HG02870 (cell line): ENCODE measurements around the gene TBC1D22B.
A peak's percentile ranks its signal among the peaks of the same experiment; 100 is the strongest.

Source experiments
- ATAC-seq: cut with Tn5 transposase; IDR thresholded peaks from one replicate; pipeline ENCODE4 v1.9.1; 2021; ENCODE audit warnings: mild to moderate bottlenecking, moderate library complexity; ENCODE audit not compliant: unreplicated experiment

TBC1D22B gene

DNA sequence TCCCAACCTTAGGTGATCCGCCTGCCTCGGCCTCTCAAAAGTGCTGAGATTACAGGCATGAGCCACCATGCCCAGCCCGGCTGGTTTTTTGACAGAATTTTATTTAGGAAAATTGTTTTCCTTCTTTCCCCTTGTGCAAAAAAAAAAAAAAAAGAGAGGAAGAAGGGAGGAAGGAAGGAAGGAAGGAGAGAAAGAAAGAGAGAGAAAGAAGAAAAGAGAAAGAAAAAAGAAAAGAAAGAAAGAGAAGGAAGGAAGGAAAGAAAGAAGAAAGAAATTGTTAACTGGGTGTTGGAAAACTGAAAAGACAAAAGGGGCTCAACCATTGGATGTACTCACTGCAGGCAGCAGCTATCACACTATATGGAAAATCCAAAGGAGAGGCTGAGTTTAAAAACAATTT is 94.8 kb downstream of the TBC1D22B start:
- ATAC-seq, result no peak

DNA sequence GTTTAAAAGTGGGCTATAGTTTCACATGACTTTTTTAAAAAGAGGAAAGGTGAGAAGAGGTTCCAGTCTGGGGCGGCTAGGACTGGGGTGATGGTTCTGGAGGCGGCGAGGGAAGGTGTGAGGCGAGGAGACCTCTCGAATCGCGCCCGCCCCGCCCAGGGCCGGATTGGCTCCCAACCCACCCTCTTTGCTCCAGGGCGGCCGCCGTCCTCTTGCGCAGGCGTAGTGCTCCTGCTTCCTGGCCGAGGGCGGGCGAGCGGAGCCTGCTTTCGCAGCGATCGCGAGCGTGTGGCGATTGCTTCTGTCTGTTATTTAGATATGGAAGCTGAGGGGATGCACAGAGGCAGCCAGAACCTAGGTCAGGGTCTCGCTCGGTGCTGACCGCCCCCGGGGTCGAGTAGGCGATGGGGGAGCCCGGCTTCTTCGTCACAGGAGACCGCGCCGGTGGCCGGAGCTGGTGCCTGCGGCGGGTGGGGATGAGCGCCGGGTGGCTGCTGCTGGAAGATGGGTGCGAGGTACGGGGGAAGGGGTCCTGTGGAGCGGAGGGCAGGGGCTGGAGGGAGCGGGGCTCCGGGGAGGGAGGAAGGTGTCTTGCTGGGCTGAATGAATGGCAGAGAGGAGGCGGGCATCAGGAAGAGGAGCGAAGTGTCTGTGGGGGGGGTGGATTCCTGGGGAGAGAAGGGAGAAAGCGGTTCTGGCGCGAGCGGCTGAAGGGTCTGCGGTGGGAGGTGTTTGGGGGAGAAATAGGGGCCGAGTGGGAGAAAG is 96.4 kb downstream of the TBC1D22B start, which contains the start of gene RNF8:
Gene RNF8, plus strand, starts transcription at position 223 of the 765 bp plus-strand sequence. Its CDS starts 182 bp downstream, at position 405.
- ATAC-seq, result peak; percentile 83

DNA sequence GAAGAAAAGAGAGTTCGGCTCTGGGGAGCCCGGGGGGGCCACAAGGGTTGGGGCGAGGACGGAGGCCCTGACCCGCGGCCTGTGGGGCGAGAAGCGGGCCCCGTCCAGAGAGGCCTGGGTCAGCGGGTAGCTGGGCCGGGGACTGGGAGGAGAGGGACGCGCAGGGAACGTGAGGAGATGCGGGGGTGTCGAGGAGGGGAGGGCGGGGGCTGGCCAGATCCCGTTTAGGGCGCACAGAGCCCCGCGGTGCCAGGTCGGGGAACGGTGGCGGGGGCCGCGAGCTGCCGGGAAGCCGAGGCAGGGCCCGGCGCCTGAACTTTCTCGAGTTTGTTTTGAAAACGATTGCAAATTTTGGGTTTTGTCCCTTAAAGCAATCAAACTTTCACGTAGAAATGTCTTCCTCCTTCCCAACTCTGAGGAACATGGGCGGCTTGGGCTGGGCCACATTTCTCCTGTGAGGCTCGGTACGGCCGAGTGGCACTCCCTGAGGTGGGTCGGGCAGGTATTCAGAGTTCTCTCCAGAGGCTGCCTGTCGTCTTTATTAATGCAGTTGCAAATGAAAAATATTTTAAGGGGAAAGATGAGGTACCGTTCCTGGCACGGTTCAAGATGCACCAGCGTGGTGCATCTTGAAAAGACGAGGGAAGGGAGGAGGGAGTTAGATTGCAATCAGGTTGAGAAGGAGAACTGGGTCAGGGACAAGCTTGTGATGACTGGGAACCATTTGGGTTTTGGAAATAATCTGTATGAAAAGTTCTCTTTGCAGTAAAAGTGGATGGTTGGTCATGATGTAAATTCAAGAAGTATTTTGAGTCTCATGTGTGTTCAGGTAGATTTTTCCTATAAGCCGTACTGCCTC is 97.2 kb downstream of the TBC1D22B start:
- ATAC-seq, result no peak

DNA sequence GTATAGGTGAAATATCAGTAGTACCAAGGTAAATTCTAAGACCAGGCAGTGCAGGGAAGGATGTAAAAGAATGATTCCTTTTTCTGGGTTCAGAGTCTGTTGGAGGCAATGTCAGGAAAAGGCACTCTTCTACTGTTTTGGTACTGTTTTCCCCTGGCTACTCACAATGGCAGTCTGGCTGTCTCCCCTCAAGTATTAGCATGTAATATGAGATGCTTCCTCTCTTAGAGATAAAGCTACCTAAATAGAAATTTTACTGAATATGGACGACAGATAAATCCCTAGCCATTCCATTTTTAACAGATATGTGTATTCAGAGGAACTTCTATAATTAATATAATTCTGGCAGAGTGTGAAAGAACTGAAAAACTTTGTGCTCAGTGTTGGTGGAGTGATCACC is 99.7 kb downstream of the TBC1D22B start:
- ATAC-seq, result no peak

DNA sequence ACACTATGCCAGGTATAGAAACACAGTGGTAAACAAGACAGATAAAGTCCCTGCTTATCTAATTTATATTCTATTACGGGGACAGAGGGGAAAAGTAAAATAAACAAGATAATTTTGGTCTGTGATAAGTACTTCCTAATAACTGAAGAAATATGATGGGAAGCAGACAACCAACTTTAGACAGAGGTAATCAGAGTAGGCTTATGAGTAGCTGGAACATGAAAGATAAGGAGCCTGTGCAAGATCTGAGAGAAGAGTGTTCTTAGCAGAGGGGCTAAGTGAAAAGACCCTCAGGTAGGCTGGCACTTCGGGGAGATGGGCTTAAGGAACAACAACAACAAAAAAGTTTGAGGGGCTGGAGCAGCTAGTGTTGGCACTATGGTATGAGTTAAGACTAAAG is 100.3 kb downstream of the TBC1D22B start:
- no peak for ATAC-seq

DNA sequence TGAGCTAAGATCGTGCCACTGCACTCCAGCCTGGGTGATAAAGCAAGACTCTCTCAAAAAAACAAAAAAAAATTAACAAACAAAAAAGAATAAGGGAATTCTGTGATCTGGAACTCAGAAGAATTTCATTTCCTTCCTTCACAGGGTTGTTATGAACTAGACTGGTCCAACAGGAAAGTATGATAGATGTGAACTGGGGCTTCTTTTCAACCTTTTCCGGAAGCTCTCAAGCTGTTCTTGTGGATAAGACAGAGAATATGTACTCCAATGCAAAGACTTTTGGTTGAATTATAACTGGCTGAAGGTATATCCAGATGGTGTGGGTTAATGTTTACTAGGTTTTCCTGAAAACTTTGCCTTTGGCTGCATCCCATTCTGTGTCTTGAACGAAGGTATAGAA is 101.5 kb downstream of the TBC1D22B start:
- ATAC-seq, result no peak

DNA sequence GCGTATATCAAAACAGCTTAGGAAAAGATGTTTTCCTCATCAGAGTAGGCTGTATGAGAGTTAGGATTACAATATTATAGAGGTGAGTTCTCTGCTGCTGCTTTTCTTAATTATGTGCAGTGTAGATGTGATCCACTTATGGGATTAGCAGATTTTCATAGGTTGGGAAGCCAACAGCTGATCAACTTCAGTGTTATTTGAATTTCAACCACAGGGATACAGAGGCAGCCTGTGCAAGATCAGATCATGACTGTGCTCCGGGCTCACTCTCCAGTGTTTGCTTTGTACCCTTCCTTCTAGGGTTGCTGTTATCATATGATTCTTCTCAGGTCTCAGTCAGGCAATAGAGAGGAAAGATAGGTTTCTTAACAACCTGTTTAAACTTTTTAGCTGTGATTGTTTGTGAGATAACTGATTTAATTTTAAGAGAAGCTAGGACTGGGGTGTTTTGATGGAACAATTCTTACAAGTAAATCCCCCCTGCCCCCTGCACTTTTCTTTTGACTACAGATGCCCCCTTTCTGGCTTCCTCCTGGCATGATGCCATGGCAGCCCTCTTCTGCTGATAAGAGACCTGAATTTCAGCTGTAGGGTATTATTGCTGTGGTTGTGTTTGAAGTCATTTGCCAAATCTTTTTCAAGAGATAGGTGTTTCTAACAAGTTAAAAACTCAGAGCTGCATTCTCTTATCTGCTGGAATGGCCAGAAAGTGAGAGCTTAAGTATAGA is 104.7 kb downstream of the TBC1D22B start:
- ATAC-seq, result no peak

DNA sequence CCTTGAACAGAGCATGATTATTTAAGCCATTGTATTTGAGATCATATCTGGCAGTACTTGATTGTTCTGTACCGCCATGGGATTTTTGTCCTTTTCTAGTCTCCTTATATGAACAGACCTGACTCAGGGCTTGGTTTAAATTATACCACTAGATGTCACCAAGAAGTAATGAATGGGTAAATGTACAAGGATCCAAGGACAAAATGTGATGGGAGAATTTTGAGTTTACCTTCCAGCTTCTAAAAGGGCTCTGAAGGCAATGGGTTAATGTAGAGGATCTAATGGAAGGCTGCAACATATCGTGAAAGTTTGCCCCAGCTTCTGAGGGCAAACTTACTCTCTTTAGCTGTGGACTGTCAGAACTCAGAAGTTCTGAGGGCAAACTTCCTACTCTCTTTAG is 108.2 kb downstream of the TBC1D22B start:
- ATAC-seq, result no peak

DNA sequence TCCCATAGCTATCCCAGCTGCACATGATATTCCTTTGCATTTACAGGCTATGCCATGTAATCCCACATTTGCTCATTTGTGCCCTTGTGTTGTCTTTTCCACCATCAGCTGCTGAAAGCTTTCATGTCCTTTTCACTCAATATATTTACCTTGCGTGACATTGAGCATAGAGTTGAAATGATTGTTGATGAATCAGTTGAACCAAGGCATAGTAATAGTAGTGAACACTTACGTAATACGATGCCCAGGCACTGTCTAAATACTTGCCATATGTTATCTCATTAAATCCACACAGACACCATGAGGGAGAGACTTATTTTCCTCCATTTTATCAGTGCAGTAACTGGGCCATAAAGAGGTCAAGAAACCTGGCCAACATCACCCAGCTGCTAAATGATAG is 109.3 kb downstream of the TBC1D22B start:
- ATAC-seq, result no peak

DNA sequence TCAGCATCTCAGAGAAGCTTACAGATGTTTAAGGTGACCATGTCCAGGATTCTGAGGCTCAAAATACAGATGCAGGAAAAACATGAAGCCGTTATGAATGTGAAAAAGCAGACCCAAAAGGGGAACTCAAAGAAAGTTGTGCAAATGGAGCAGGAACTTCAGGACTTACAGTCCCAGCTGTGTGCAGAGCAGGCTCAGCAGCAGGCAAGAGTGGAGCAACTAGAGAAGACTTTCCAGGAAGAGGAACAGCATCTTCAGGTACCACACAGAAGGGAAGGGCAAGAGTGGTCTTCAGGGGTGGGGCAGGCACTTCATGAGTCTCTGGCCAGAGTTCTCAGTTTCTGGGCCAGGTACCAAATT is 111.4 kb downstream of the TBC1D22B start:
- no peak for ATAC-seq

DNA sequence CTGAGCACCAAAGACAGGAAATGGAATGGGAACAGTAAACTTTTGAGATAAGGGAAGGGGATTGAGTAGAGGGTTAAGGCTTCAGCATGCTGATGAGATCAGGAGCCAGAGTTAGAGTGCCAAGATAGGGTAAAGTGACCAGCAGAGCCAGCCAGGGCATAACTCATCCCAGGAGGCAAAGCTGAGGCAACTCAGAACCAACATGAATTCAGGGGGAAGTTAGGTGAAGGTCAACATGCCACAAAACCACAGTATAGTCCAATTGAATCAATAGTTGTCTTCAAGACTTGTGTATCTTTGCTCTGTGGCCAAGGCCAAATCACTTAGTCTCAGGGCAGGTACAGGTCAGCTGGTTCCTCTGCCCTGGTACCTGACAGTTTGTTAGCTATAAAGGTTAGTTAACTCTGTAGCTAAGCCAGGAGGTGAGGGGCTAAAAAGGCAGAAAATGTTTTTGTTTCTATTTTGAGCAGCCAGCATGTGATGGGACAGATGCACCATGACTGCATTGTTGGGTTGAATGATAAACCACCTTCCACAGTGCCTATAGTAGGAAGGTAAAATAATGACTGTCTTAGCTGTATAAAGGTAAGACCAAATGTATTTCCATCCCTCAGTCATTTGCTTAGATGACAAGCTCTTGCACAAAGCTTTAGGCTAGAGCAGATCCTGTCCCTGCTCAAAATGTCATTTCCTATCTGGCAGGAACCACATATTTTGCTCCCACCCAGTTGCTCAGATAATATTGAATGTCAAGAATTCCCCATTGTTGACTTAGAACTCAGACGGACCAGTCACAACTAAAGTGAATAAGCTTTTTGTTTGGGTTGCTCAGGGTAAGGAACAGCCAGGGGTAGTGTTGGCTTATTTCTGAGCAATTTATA is 112.0 kb downstream of the TBC1D22B start:
- no peak for ATAC-seq

DNA sequence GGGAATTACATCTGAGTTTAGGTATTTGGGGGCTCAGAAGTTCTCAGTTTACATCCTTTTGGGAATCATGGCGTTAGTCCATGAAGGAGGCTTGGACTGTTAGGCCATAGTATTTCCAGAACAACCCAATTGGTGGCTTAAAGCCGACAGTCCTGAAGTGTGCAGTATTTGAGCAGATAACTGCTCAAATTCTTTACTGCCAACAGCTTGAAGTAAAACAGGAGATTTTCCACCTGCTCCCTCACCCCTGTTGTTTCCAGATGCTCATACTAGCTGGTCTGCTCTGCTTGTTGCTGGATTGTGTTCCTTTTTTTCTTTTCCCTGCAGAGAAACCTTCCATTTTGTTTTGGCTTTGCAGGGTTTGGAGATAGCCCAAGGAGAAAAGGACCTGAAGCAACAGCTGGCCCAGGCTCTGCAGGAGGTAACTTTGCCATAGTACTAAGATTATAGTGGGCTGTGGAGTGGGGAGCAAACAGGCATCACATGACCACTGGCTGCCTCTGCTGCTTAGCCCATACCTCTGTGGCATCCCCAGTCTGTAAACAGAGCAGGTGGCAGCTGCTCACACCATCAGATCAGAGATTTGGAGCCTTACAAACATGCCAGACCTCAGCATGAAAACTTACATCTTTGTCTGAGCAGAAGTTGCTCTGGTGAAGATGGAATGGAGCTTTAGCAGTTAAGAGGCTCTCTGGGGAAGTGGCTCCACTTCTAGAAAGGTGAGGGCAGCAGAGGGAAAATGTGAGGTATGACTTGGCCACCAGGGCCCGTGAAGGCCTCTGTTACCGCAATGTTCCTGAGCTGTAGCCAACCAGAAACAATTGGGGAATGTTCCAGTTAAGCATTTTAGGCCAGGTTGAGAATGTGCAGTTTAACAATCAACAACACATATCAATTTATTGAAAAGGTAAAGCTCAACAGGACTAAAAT is 113.8 kb downstream of the TBC1D22B start:
- ATAC-seq, result no peak

DNA sequence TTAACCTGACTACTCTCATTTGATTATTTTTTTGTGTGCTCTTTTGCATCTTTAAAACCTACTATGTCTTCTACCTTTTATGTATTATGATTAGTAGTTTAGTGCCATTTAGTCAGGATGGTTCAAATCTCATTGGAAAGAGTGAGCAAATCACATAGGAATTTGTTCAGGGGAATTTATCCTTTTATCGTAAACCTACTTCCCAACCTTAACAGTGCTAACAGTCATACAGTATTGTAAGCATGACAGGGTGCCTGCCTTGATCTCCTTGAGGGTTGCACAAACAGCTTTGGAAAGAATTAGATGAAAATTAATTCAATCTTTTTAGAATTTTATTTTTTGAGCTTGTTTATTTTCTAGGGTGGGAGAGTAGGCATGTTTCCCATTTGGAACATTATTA is 114.5 kb downstream of the TBC1D22B start:
- ATAC-seq, result no peak

DNA sequence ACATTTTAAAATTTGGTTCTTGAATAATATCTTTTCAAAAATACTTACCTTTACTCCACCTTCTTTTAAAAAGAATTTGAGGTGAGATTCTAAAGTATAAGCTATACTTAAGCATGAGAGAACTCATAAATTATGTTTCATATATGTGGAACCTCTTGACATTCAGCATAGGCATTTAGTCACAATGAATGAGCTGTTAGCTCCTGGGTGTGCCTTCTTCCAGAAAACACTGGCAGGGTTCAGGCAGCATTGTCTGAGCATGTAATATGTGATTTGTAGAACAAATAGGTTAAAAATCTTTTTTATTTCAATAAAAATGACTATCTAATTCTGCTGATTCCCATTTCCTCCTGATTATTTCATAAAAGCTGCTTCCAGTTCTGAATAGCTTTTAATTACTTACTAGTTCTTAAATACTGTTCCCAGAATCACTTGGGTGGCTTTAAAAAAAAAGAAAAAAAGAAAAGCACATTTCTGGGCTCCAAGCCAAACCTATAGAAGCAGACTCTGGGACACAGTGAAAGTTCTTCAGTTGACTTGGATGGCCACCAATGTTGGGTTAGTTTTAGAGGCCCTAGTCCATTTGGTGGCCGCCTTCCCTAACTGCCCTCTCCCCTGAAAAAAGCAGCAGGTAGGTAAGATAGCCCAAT is 116.4 kb downstream of the TBC1D22B start:
- ATAC-seq, result no peak

DNA sequence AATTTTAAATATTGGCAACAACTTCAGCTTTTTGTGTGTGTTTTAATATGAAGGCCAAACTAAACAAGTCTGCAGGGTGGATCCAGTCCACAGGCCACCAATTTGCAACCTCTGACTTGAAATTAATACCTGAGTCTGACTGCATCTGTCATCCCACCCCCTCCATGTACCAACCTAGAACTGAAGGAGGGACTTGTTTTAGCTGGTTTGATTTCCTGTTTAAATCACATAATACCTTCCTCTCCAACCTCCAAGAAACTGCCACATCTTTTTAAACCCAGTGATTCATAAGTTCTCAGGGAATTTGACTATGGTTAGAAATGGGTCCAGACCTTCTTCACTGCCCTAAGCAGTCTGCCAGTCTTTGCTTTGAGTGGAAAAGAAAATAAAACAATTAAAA is 117.8 kb downstream of the TBC1D22B start:
- no peak for ATAC-seq

DNA sequence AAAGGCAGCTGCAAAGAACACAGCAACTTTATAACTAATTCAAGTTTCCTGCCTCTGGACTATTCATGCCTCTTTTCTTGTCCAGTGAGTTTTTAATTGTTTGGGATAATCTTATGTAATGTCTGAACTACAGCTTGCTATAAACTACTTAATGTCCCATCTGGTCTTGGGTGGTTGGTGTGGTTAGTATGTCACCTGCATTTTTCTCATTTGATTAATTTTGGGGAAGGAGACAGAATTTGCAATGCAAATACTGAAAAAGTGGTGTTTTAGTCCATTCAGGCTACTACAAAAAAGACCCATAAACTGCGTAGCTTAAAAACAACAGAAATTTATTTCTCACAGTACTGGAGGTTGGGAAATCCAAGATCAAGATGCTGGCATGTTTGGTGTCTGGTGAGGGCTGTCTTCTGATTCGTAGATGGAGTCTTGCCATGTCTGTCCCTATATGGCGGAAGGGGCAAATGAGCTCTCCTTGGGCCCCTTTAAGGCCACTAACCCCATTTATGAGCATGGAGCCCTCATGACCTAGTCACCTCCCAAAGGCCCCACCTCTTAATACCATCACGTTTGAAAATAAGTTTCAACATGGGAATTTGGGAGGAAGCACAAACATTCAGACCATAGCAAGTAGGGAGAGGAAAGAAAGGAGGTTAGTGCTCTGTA is 118.6 kb downstream of the TBC1D22B start:
- no peak for ATAC-seq

DNA sequence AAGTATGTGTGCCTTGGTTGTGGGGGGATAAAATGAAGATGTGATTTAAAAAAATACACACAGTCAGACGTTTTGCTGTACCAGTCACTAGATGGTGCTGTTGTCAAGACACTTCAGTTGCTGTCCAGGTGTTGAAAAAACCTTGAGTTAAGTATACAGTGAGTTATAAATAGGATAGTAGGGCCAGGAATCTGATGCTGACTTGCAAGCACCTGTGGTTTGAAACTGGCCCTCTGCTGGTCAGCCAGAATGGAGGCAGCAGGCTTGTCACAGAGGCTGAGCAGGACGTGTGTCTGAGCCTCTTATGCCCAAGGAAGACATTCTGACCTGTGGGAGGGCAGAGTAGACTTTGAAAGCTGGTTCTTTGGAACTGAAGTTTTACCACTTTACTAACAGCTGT is 124.0 kb downstream of the TBC1D22B start:
- ATAC-seq, result no peak
